A549 (cell line): Measurements from ENCODE around the gene ULK4. TPM values are rescaled to one million over a fixed set of nuclear protein-coding genes. Genes with fewer than 3 reads are reported as not detected.
"Not testable (repeated sequence)": the region's sequence is repeated elsewhere in the genome, so short reads cannot be mapped to it uniquely, and the experiment has no call there.

Source experiments
- ATAC-seq, 2 experiments: fragments of 200-7000 bp in 1 of 2; fragments of >200 bp in 1 of 2; cut with Nextera tagmentation in 1 of 2; cut with Tn5 transposase in 1 of 2; 3 replicates each; pipeline versions ENCODE4 v1.8.0 to v1.9.1; 2018 to 2020; ENCODE audit warnings: mild to moderate bottlenecking in 1 of 2, moderate library complexity in 1 of 2
- CTCF ChIA-PET: fragments of 300-600 bp; sonication (Branson Sonifier 250); formaldehyde crosslinking; extraction: SDS; loops from one replicate; lab custom pipeline; 2021; ENCODE audit warnings: antibody characterized with exemption, inconsistent platforms; lab: Yijun Ruan, JAX
- POLR2A ChIA-PET: fragments of 350-600 bp; formaldehyde crosslinking; extraction: SDS; loops from one replicate; lab custom pipeline; 2021; ENCODE audit warnings: antibody characterized with exemption, inconsistent platforms; lab: Yijun Ruan, JAX
- DNase-seq, 2 experiments: peaks; one replicate each; pipeline versions ENCODE4 v3.0.0 to v3.0.0-alpha.2; 2011 to 2016; ENCODE audit warnings: low read depth in 1 of 2, low spot score in 1 of 2
- FAIRE-seq: peaks from 2 replicates; lab custom pipeline; 2011; peaks lifted over from hg19 to GRCh38; lab: Jason Lieb, UNC
- H3K27ac ChIP-seq, 2 experiments: fragments of >200 bp; sonication (Bioruptor Twin); formaldehyde crosslinking; 3 replicates each; pipeline ENCODE4 v1.5.1; 2016 to 2017
- H3K4me1 ChIP-seq: fragments of >200 bp; sonication (Bioruptor Twin); formaldehyde crosslinking; 3 replicates; pipeline ENCODE4 v1.6.1; 2016
- H3K4me2 ChIP-seq: fragments of >200 bp; sonication (Bioruptor Twin); formaldehyde crosslinking; 3 replicates; pipeline ENCODE4 v1.6.1; 2016
- H3K4me3 ChIP-seq: fragments of >200 bp; sonication (Bioruptor Twin); formaldehyde crosslinking; 3 replicates; pipeline ENCODE4 v1.5.1; 2016
- H3K9me3 ChIP-seq: fragments of >200 bp; sonication (Bioruptor Twin); formaldehyde crosslinking; 3 replicates; pipeline ENCODE4 v1.6.1; 2016
- CBX8 ChIP-seq: fragments of 200-600 bp; sonication (generic); IDR thresholded peaks from 2 replicates; pipeline ENCODE4 v1.6.1; 2016
- CEBPB ChIP-seq, 2 experiments: fragments of >200 bp in 1 of 2; sonication (Bioruptor Twin) in 1 of 2; formaldehyde crosslinking in 1 of 2; IDR thresholded peaks; 2 replicates each; pipeline ENCODE4 v1.6.1; 2012 to 2016
- CTCF ChIP-seq: fragments of >200 bp; sonication (Bioruptor Twin); formaldehyde crosslinking; IDR thresholded peaks from 3 replicates; pipeline ENCODE4 v1.5.1; 2016
- EHMT2 ChIP-seq: fragments of 200-600 bp; sonication (generic); IDR thresholded peaks from 2 replicates; pipeline ENCODE4 v1.6.1; 2016; ENCODE audit warnings: antibody characterized with exemption, low read depth, mild to moderate bottlenecking, moderate library complexity
- HOXA7 ChIP-seq: fragments of 250-450 bp; sonication (Bioruptor Pico); IDR thresholded peaks from 2 replicates; pipeline ENCODE4 v1.5.0; 2020; ENCODE audit warnings: mild to moderate bottlenecking, moderate library complexity
- NPAS2 ChIP-seq: fragments of 250-450 bp; sonication (Bioruptor Pico); IDR thresholded peaks from 2 replicates; pipeline ENCODE4 v1.8.0; 2022; ENCODE audit warnings: mild to moderate bottlenecking, moderate library complexity, borderline replicate concordance
- PBX3 ChIP-seq: IDR thresholded peaks from 2 replicates; pipeline ENCODE4 v1.6.1; 2012
- POLR2AphosphoS2 ChIP-seq: conservative IDR thresholded peaks from 2 replicates; pipeline ENCODE4 v1.6.1; 2012; ENCODE audit warnings: low read length, improper control_type of control experiment, inconsistent platforms
- RCOR1 ChIP-seq: fragments of 150-350 bp; IDR thresholded peaks from 2 replicates; pipeline ENCODE4 v1.6.1; 2014; ENCODE audit warnings: antibody characterized with exemption, low read length, low read depth
- TP53 ChIP-seq: fragments of 250-450 bp; sonication (Bioruptor Pico); IDR thresholded peaks from 2 replicates; pipeline ENCODE4 v1.5.0; 2021; ENCODE audit warnings: mild to moderate bottlenecking, moderate library complexity
- ZSCAN20 ChIP-seq: fragments of 250-450 bp; sonication (Bioruptor Pico); IDR thresholded peaks from 2 replicates; pipeline ENCODE4 v1.8.0; 2022; ENCODE audit warnings: mild to moderate bottlenecking, moderate library complexity
- WGBS: methylation state at CpG from one replicate; pipeline ENCODE4 v1.1.6; 2017; ENCODE audit errors: missing lambda C conversion rate; 5-methylcytosine and 5-hydroxymethylcytosine counted together
- polyA plus RNA-seq, 4 experiments: library from polyadenylated mRNA; depleted of rRNA in 3 of 4; stranded (reverse); fragments of >200 nt; fragmentation: RNase III in 1 of 4; extraction: RNeasy Plus Mini Kit Qiagen cat#74134 plus additional on column Dnase treatment in 1 of 4; gene quantifications; 2 replicates in 3 of 4; 3 replicates in 1 of 4; pipeline ENCODE4 v1.2.3, GENCODE V29; 2011 to 2017
- TF ChIP-seq, protein P1 (sequence below): IDR thresholded peaks from 2 replicates; pipeline ENCODE4 v1.6.1; 2012; ENCODE audit warnings: low read depth, borderline replicate concordance
- TF ChIP-seq, protein P2 (sequence below): fragments of >200 bp; sonication (Bioruptor Twin); formaldehyde crosslinking; IDR thresholded peaks from 3 replicates; pipeline ENCODE4 v1.6.1; 2016

ULK4 gene
- polyA plus RNA-seq, 2 of the 4 experiments (the other 2 are of a cell fraction), result 4.9 to 7.7 TPM

DNA sequence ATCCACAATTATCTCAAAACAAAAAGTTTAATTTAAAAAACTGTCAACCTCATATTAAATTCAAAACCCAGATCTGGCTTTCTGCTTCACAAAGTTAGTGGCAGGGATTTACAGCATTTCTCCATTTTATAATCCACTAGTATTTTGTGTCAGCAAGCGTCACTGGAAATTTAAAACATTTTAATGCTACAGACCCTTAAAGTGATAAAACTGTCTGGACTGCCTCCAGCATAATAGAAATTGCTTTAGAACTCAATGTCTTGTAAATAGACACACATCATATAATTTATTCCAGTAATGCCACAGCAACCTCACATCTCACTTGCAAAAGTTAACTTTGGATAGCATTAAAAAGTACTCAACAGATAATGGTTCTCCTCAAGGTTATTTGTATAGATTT lies 116.1 kb downstream of the ULK4 start:
- Histone ChIP-seq H3K27ac (no peak overlapping the region), H3K4me1 (no peaks in the 10 kb centered on the region), H3K9me3 (no peaks in the 10 kb centered on the region), H3K4me3 (no peak overlapping the region), H3K4me2 (no peak overlapping the region)
- WGBS, result 85% methylated on average over 1 of the region's 1 CpG
- ChIA-PET CTCF (no interaction called here), POLR2A (no interaction called here)
- no peak for ATAC-seq
- no peak for DNase-seq
- FAIRE-seq, result no peak
- TF ChIP-seq NPAS2 (CRISPR knock-in tag), result no peak
- TF ChIP-seq CEBPB (IDR thresholded peaks at IDR 0.05), result no peak
- TF ChIP-seq CBX8, result no peak
- TF ChIP-seq EHMT2, result no peak
- TF ChIP-seq TP53, result no peak
- no peak for TF ChIP-seq RCOR1
- no peak for TF ChIP-seq POLR2AphosphoS2
- TF ChIP-seq CTCF, result no peak
- TF ChIP-seq, protein P1, sequence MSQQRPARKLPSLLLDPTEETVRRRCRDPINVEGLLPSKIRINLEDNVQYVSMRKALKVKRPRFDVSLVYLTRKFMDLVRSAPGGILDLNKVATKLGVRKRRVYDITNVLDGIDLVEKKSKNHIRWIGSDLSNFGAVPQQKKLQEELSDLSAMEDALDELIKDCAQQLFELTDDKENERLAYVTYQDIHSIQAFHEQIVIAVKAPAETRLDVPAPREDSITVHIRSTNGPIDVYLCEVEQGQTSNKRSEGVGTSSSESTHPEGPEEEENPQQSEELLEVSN, result no peak
- no peak for TF ChIP-seq HOXA7
- TF ChIP-seq PBX3, result no peak
- TF ChIP-seq, protein P2, sequence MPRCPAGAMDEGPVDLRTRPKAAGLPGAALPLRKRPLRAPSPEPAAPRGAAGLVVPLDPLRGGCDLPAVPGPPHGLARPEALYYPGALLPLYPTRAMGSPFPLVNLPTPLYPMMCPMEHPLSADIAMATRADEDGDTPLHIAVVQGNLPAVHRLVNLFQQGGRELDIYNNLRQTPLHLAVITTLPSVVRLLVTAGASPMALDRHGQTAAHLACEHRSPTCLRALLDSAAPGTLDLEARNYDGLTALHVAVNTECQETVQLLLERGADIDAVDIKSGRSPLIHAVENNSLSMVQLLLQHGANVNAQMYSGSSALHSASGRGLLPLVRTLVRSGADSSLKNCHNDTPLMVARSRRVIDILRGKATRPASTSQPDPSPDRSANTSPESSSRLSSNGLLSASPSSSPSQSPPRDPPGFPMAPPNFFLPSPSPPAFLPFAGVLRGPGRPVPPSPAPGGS, result no peak

GRCh38 chr3:41844256-41844655 lies 117.6 kb downstream of the ULK4 start:
- H3K4me1 ChIP-seq, H3K9me3 ChIP-seq, CTCF ChIA-PET, H3K4me2 ChIP-seq, H3K4me3 ChIP-seq, DNase-seq, ATAC-seq, FAIRE-seq, POLR2A ChIA-PET, H3K27ac ChIP-seq: not testable (repeated sequence)
- no CpG with 5 or more reads among the region's 24 CpGs for WGBS

GRCh38 chr3:41840936-41841668 lies 120.8 kb downstream of the ULK4 start:
- H3K4me1 ChIP-seq, H3K27ac ChIP-seq, H3K9me3 ChIP-seq, DNase-seq, POLR2A ChIA-PET, H3K4me3 ChIP-seq, FAIRE-seq, ATAC-seq, H3K4me2 ChIP-seq, CTCF ChIA-PET: not testable (repeated sequence)
- WGBS, result 90% methylated on average over 4 of the region's 52 CpGs

DNA sequence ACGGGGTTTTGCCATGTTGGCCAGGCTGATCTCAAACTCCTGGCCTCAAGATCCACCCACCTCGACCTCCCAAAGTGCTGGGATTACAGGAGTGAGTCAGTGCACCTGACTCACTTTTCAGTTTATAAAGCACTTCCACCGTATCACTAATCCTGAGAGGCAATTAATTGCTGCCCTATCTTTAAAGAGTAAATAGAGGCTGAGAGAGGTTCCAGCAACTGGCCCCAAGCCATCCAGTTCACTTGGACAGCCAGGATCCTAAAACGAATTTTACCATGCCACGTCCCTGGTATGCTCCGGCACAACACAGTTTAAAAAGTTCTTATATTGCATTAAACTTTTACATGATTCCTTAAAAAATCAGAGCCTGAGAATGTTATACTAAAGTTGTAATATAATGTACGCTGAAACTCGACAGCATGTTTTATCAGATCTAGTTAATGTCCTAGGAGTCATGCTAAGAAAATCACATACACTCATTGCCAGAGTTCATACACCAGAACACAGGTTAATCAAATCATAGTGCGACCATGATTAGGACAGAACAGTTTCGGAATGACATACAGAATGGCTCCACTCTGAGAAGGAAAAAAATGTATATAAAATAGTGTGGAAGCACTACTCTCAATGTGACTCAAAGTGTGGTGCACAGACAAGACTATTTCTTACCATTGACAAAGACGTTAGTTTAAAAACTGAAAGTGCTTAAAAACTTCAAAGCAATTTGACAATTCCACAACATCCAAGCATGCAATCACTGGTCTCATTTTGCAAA lies 125.4 kb downstream of the ULK4 start:
- FAIRE-seq (no peak), DNase-seq (no peak), ATAC-seq (no peak)
- no peaks in the 10 kb centered on the region for H3K9me3 ChIP-seq
- CTCF ChIA-PET, result no interaction called here
- H3K27ac ChIP-seq, result no peak overlapping the region
- no peak overlapping the region for H3K4me2 ChIP-seq
- TF ChIP-seq ZSCAN20 (CRISPR knock-in tag), result no peak
- WGBS, result 63% methylated on average over 11 of the region's 11 CpGs
- POLR2A ChIA-PET, result no interaction called here
- no peaks in the 10 kb centered on the region for H3K4me1 ChIP-seq
- no peak overlapping the region for H3K4me3 ChIP-seq
